HG03575 (cell line): ENCODE results near the gene FBLN7.
"Not testable (repeated sequence)": the region's sequence is repeated elsewhere in the genome, so short reads cannot be mapped to it uniquely, and the experiment has no call there.

Experiments used
- ATAC-seq: cut with Tn5 transposase; IDR thresholded peaks from one replicate; pipeline ENCODE4 v1.9.1; 2021; ENCODE audit not compliant: unreplicated experiment, insufficient number of reproducible peaks, low FRiP score; ENCODE audit errors: extremely low read depth

Gene FBLN7

DNA sequence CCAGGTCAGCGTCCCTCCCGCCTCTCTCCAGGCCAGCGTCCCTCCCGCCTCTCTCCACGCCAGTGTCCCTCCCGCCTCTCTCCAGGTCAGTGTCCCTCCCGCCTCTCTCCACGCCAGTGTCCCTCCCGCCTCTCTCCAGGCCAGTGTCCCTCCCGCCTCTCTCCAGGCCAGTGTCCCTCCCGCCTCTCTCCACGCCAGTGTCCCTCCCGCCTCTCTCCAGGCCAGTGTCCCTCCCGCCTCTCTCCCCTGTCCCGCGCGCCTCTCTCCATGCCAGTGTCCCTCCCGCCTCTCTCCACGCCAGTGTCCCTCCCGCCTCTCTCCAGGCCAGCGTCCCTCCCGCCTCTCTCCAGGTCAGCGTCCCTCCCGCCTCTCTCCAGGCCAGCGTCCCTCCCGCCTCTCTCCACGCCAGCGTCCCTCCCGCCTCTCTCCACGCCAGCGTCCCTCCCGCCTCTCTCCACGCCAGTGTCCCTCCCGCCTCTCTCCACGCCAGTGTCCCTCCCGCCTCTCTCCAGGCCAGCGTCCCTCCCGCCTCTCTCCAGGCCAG is 1.5 kb downstream of the FBLN7 start:
- ATAC-seq, result not testable (repeated sequence)

DNA sequence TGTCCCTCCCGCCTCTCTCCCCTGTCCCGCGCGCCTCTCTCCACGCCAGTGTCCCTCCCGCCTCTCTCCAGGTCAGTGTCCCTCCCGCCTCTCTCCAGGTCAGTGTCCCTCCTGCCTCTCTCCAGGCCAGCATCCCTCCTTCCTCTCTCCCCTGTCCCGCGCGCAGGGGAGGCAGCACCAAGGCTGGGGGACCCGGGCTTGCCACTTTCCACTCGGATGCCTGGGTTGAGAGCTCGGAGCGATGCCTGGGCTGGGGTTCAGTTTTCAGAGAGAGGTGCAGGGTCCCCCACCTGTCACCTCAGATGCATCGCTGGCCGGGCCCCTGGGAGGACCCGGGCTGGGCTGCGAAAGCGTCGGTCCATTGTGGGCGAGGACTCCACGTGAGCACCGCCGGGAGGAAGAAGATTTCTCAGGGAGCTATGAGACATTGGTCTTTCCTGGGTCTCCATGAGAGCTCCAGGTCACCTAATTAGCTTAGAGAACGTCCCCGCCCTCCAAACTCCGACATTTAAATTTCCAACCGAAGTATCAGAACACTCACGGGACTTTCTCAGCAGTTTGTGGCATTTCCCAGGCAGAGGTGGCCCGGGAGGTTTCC is 2.1 kb downstream of the FBLN7 start:
- no peak for ATAC-seq

DNA sequence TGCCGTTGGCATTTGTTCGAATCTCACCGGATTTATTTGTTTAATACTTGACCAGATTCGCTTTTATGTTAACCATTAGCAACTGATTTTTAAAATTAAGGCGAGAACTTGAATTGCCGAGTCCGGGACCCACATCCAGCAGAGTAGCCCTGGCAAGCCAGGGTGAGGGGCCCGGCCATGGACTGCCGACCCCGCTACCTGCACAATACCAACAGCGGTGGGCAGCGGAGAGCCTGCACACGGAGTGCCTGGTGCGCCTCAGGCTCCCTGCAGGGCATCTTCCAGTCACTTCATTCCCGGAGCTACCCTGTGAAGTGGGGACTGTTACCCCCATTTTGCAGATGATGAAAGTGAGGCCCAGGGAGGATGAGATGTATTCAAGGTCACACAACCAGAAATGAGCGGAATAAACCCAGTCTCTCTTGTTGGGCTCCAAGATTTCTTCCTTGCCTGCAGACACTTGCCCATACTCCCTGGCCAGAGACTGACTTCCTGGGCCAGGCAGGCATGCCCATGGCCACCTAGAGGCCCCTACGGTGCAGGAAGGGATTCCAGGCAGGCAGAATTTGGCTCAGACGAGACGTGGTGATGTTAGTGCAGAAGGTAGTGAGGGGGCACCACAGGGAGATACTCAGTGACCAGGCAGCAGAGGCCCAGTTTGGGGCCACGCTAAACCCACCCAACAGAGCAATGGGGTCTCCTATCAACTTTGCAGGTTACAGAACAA is 2.9 kb downstream of the FBLN7 start:
- no peak for ATAC-seq

DNA sequence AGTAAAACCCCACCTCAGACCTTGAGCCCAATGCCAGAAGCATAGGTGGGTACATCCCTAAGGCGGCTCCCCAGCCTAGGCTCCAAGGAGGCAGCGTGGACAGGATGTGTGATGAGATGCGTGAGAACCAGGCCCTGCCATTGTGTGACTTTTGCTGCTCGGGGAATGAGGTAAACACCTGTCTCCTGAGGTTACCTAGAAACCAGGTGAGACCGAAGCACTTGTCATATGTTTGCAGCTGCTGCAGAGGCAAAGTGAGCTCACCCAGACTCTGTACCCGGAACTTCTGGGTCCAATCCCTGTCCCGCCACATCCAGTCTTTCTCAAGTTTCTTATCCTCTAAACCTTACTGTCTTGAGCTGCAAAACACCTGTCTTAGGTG is 3.4 kb downstream of the FBLN7 start:
- no peak for ATAC-seq

DNA sequence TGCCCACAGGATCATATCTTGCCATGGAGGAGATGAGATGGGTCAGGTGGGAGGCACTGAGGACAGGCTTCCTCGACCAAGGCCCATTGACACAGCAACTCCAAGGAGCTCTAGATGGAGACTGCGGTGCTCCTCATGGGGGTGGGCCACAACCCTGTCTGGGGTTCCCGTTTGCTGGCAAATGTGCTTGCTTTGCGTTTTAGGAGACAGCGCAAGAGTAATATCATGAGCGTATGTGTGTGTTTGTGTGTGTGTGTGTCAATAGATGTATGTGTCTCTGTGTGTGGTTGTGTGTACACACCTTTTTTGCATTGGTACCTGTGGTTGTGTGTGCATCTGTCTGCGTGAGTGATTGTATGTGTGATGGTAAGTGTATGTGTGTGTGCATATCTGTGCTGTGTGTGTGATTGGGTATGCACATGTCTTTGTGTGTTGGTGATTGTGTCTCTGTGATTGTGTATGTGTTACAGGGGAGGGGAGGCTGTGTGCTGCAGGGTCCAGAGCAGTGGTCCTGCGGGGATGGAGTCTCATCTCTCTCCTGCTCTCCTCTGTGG is 4.4 kb downstream of the FBLN7 start:
- no peak for ATAC-seq

DNA sequence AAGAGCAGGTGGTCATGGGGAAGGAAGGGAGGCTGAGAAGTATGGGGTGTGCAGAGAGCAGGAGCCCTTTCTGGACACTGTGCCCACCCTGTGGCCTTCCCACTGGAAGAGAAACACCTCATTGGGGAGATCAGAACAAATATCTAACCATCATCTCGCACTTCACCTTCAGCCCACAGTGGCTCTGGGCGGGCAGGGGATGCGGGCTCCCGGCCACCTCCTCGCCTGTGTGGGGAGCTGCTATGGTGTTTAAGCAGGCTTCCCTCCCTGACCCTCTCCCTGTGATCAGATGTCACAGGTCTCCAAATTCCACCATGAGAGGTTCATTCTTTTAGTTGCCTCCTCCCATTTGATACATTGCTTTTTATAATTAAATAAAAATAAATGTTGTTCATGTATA is 5.0 kb downstream of the FBLN7 start:
- no peak for ATAC-seq

DNA sequence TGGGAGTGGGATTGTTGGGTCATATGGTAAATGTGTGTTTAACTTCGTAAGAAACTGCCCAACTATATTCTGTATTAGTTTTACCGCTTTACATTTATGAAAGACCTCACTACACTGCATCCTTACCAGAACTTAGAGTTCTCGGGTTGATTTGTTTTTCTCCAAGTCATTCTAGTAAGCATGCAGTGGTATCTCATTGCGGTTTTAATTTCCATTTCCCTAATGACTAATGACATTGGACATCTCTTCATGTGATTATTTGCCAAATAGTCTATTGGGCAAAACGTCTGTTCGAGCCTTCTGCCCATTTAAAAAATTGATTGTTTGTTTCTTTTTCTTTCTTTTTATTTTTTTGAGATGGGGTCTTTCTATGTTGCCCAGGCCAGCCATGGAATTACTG is 6.8 kb downstream of the FBLN7 start:
- no peak for ATAC-seq

DNA sequence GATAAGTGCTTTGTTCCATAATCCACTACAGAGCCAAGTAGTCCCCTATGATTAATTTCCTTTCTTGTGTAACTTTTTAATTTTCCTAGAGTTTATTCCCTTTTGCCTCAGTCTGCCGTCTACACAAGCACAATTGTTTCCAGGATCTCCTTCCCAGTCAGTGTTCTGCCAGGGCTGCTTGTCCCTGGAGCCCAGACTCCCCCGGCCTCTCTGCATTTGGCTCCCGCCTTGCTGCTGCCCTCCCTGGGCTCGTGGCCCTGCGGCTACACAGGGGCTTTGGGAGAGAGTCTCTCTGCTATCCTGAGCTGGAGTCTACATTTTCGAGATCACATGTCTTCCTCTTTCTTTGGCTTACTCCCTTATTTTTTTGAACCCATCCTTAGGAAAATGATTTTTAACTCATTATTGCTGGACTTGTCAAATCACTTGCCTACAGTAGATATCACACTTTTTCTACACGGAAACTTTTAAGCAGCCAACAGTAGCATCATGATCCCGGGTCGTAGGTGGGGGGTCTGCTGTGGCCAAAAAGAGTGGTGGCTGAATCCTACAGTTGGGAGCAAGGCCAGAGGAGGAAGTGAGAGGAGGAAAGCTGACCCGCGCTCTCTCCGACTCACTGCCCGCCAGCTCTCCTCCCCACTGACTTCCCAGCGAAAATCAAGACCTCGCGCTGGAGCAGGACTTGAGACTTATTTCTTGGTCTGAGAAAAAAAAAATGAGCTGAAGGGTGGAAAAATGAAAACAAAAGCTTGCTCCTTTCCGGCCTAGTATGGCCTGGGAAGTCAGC is 9.4 kb downstream of the FBLN7 start:
- ATAC-seq, result no peak

DNA sequence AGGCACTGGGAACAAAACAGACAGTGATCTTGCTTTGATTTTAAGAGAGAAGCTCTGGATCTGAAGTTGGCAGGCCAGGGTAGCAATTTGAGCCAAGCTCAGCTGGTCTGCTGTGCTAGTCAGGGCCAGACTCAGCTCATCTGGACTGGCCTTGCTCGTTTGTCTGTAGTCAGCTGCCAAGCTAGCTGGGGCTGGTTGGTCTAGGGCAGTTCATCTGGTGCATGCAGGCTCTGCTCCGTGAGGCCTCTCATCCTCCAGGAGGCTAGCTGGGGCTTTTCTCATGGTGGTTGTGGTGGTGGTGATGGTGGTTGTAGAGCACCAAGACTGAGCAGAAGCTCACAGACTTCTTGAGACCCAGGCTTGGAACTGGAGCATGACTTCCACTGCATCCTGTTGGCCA is 10.3 kb downstream of the FBLN7 start:
- no peak for ATAC-seq

DNA sequence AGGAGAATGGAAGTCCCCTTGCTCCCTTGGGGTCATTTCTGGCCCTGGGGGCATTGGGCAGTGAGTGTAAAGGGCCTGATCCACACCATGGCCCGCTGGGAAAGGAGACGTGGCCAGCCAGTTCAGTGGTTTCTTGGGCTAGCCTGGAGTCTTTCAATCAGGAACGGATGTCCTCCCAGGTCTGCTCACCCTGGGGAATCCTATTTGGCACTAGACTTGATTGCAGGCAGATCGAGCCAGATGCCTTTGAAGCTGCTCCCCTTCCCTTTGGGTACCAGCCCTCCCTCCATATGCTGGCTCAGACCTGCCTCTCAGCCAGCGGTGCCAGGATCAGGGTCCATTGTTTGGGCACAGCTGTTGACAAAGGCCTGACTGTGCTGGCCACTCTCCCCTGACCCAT is 11.0 kb downstream of the FBLN7 start:
- ATAC-seq, result no peak

DNA sequence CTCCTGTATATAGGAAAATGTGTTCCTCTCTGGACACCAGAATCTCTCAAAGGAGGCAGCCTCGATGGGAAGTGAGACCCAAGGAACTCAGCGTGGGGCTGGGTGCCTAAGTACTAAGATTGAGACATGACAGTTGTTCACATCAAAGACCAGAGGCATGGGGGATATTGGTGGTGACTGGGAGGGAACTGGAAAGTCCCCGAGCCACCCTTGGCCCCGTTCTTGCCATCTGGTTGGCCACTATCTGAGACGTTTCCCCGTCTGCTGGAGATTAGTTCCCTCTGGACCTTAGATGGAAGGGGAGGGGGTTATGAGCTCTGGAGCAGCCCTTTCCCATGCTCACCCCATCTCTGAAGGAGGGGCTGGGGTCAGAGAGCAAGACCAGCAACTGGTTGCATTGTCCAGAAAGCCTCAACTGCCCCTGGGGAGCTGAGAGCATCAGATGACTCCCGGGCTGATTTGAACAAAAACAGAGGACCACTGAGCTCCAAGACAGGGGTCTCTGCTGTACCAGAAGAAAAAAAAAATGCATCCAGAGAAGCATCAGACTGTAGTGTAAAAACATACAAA is 11.8 kb downstream of the FBLN7 start:
- no peak for ATAC-seq

DNA sequence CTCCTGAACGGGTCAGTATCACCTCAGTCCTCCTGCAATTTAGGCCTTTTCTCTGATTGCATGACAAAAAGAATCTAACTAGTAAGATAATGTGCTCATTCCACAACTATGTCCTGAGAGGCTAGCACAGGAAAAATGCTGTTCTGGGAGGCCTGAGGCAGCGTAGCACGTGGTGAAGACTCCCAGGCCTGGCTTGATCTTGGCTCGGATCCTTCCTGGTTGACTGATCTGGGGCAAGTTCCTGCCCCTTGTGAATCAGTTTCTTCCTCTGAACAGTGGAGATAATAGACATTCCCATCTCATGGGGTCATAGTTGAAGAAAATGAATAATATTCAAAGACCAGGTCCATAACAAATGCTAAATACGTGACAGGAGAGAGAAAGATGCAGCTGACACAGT is 12.3 kb downstream of the FBLN7 start:
- ATAC-seq, result no peak

DNA sequence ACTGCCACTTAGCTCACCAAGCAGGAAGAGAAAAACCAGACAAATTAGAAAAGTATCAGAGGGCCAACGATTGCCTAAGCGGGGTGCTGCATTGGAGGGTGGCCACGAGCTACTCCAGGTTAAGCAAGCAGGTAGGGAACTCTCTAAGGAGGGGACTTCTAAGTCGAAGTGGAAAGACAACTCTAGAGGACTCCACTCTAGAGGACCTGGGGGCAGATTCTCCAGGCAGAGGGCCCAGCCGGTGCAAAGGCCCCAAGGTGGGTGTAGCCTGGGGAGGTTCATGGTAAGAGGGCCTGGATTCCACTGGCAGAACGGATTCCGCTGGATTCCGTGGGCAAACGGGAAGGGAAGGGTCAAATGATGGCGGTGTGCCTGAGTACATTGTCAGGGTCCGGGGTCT is 12.7 kb downstream of the FBLN7 start:
- ATAC-seq, result no peak

DNA sequence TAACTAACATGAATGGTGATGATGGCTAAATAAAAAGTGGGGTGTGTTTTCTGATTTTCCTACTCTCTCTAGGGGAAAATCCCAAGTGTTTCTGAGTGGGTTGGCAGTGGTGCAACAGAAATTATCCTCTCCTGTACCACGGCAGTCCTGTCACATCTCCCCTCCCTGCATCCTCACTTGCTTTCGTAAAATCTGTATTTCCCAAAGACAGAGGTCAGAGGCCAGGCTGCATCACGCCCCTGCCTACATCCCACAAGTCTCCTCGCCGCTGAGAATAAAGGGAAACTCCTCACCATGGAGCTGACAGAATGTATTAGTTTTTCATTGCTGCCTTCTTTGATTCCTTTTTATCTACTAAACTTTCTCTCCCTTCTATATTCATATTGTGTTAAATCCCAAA is 13.1 kb downstream of the FBLN7 start:
- ATAC-seq, result no peak

DNA sequence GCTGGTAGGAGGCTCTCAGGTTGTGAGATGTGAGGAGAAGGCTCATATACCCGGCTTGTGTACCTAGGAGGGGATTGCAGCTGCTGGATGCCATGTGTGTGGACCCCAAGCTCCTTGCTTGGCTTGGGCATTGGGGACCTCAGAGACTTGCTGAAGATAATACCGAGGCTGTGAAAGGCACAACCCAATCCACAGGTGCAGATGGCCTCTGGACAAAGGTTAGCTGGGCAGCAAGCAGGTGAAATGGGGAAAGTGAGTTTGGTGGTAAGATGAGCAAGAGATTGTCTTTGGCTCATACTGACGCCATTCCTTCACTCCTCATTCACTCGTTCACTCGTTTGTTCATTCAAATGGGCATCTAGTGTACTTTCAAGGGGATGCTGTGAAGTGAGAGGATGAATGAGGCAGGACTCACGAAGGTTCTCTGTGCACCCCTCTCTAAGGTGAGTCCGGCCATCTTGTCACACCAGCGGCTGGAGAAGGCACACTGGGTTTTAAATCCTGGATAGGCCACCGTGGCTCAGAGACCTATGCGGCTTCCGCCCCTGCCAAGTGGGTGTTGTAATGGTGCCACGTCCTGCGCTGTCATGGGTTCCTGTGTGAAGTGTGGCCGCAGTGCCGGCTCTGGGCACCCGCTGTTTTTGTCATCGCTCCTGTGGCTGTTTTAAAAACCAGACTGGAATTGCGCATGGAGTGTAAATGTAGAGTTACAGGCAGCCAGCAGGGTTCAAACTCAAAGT is 13.7 kb downstream of the FBLN7 start:
- no peak for ATAC-seq

DNA sequence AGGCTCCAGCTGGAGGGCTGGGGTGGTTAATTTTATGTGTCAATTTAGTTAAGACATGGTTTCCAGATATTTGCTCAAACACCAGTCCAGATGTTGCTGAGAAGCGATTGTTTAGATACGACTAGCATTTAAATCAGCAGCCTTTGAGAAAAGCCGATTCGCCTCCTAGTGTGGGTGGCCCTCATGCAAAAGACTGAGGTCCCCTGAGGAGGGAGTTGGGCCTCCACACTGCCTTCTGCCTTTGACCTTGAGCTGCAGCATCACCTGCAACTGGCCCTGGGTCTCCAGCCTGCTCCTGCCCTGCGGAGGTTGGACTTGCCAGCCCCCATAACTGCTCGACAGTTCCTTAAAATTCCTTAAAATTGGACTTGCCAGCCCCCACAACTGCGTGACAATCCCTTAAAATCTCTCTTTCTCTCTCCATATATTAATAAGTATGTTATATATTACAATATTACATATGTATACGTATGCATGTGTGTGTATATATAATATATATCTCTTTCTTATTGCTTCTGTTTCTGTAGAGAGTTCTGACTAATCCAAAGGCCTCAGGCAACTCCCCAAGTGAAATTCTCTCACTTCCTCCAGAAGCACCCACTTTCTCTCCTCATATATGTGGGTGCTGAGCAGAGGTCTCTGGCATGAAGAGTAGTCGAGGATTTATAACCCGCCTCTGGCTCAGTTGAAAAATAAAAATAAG is 14.4 kb downstream of the FBLN7 start:
- no peak for ATAC-seq

DNA sequence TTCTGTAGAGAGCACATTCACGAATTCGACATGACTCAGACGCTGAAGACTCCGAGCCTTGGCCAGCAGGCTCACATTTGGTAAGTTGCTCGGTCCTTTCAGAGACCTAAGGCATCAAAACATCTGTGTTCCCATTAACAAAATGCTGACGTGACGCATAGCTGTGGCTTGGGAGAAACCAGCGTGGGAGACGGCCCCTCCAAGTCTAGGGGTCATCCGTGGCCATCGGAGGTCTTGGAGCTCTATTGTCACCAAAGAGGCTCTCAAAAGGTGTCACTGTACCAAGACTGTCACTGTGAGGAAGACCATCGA is 14.9 kb downstream of the FBLN7 start:
- ATAC-seq, result no peak

DNA sequence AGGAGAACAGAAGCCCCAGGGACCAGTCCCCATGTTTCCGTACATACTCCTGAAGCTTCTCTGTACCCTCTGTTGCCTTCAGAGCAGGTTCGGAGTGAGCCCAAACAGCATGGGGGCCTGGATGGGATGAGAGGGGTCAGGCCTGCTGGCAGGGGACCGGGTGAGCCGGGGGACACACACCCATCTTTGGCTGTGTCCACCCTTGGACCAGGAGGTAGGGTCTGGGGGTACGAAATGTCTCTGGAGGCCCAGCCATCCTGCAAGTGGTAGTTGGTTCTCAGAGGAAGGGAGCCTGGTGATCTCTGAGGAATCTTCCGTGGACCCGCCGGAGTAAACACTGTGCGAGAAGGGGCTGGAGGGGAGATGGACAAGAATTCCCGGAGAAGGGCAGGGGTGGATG is 15.3 kb downstream of the FBLN7 start:
- no peak for ATAC-seq
